ENCODE data around the gene F2R. TPM values are rescaled to one million over a fixed set of nuclear protein-coding genes. Genes with fewer than 3 reads are reported as not detected.

Gene F2R
- total RNA-seq, 1 experiment from 2014 or later, result 3.6 TPM

DNA sequence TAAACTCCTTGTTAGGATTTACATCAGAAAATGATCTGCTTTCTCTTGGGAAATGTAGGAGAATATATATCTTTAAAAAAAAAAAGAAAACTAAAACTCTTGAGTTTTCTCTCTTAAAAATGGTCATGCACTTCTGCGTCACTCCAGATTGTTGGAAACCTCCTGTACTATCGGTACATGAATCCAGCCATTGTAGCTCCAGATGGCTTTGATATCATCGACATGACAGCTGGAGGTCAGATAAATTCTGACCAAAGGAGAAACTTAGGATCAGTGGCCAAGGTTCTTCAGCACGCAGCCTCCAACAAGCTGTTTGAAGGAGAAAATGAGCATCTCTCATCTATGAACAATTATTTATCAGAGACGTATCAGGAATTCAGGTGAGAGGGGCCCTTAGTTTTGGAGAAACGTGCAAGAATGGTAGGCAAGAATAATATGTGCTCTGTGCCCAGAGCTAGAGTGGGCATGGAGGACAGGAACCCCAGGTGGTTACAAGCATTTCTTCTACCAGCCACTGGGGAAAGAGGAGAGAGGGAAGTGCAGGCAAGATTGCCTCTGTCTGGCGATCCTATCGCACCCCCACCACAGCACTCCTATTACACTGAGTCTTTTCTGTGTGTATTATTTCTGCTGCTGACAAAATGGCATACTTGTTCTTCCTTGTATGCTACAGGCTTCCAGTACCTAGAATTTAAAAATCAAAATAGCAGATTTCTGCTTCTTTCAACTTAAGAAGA is 41.4 kb upstream of the F2R start:
- Histone ChIP-seq H3K4me3 (no peak overlapping the region), H3K36me3 (ENCODE audit: low read depth) (no peaks in the 10 kb centered on the region), H3K4me2 (no peak overlapping the region), H3K4me1 (replicated peaks; ENCODE audit: insufficient read depth) (no peaks in the 10 kb centered on the region), H3K27ac (no peak overlapping the region), H3K27me3 (ENCODE audit: insufficient read depth, low read depth) (no peaks in the 10 kb centered on the region), H4K20me1 (ENCODE audit: insufficient read depth) (no peaks in the 10 kb centered on the region), H3K9me3 (ENCODE audit: insufficient read depth, low read depth) (no peaks in the 10 kb centered on the region), H2AFZ (no peak overlapping the region), H3K9me2 (ENCODE audit: insufficient read depth) (no peaks in the 10 kb centered on the region), H3K79me2 (ENCODE audit: low read depth) (no peaks in the 10 kb centered on the region), H3F3A (ENCODE audit: insufficient read depth, low read depth) (no peaks in the 10 kb centered on the region)
- intact Hi-C loops (cut with micrococcal nuclease; ENCODE audit: unreplicated experiment), result no loop called here
- ChIA-PET CTCF (no interaction called here), POLR2A (ENCODE audit: unreplicated experiment) (no interaction called here)
- DNase-seq, result no peak
- no TSS peak for BruUV-seq (replicated peaks)
- no peak for TF ChIP-seq CTCF (conservative IDR thresholded peaks at IDR 0.05)
- no peak for TF ChIP-seq EZH2 (IDR thresholded peaks at IDR 0.05; ENCODE audit: low read depth)

DNA sequence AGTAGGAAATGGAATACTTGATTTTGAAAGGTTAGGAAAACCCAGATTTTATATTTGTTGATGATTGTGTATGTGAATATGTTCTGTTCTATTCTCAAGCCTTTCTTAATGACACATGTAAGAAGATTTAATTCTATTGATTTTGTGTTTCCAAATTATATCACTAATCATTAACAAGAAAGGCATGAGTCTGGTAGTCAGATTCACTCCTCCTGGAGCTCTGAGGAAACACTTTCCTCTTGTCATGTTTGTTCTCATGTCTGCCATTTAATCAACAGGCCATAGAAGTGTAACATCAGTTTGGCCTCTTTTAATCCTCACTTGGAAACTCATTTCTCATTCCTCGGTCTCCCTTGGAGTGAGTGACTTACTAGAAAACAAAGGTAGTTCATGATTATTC is 40.6 kb upstream of the F2R start:
- Histone ChIP-seq H3K4me3 (no peak overlapping the region), H2AFZ (no peak overlapping the region), H3K79me2 (ENCODE audit: low read depth) (no peaks in the 10 kb centered on the region), H3F3A (ENCODE audit: insufficient read depth, low read depth) (no peaks in the 10 kb centered on the region), H4K20me1 (ENCODE audit: insufficient read depth) (no peaks in the 10 kb centered on the region), H3K9me3 (ENCODE audit: insufficient read depth, low read depth) (no peaks in the 10 kb centered on the region), H3K27ac (no peak overlapping the region), H3K4me2 (no peak overlapping the region), H3K9me2 (ENCODE audit: insufficient read depth) (no peaks in the 10 kb centered on the region), H3K36me3 (ENCODE audit: low read depth) (no peaks in the 10 kb centered on the region), H3K4me1 (replicated peaks; ENCODE audit: insufficient read depth) (no peaks in the 10 kb centered on the region), H3K27me3 (ENCODE audit: insufficient read depth, low read depth) (no peaks in the 10 kb centered on the region)
- CTCF ChIA-PET, result no interaction called here
- POLR2A ChIA-PET (ENCODE audit: unreplicated experiment), result no interaction called here
- BruUV-seq (replicated peaks), result no TSS peak
- TF ChIP-seq CTCF (conservative IDR thresholded peaks at IDR 0.05), result no peak
- no peak for TF ChIP-seq EZH2 (IDR thresholded peaks at IDR 0.05; ENCODE audit: low read depth)
- intact Hi-C loops (cut with micrococcal nuclease; ENCODE audit: unreplicated experiment), result no loop called here
- no peak for DNase-seq

GRCh38 chr5:76677849-76678472 is 38.0 kb upstream of the F2R start:
- ChIA-PET CTCF (no interaction called here), POLR2A (ENCODE audit: unreplicated experiment) (no interaction called here)
- no peak overlapping the region for H3K27ac ChIP-seq
- no peaks in the 10 kb centered on the region for H4K20me1 ChIP-seq (ENCODE audit: insufficient read depth)
- no peaks in the 10 kb centered on the region for H3K27me3 ChIP-seq (ENCODE audit: insufficient read depth, low read depth)
- H3K9me2 ChIP-seq (ENCODE audit: insufficient read depth), result no peaks in the 10 kb centered on the region
- no peaks in the 10 kb centered on the region for H3K4me1 ChIP-seq (replicated peaks; ENCODE audit: insufficient read depth)
- H3K4me2 ChIP-seq, result no peak overlapping the region
- no peak for TF ChIP-seq EZH2 (IDR thresholded peaks at IDR 0.05; ENCODE audit: low read depth)
- TF ChIP-seq CTCF (conservative IDR thresholded peaks at IDR 0.05), result no peak
- no peak overlapping the region for H2AFZ ChIP-seq
- H3K4me3 ChIP-seq, result no peak overlapping the region
- H3F3A ChIP-seq (ENCODE audit: insufficient read depth, low read depth), result no peaks in the 10 kb centered on the region
- no TSS peak for BruUV-seq (replicated peaks)
- H3K79me2 ChIP-seq (ENCODE audit: low read depth), result no peaks in the 10 kb centered on the region
- no peaks in the 10 kb centered on the region for H3K9me3 ChIP-seq (ENCODE audit: insufficient read depth, low read depth)
- intact Hi-C loops (cut with micrococcal nuclease; ENCODE audit: unreplicated experiment), result no loop called here
- DNase-seq, result no peak
- no peaks in the 10 kb centered on the region for H3K36me3 ChIP-seq (ENCODE audit: low read depth)

Data from PC-9 (cell line).